Mesendoderm (in vitro differentiated cells): ENCODE results near the gene LTO1.

Experiments used
- DNase-seq: peaks from one replicate; pipeline ENCODE4 v3.0.0; 2013
- H2AK5ac ChIP-seq: 2 replicates; pipeline ENCODE4 v1.6.1; 2013; ENCODE audit warnings: low read length, inconsistent platforms
- H2BK120ac ChIP-seq: 2 replicates; pipeline ENCODE4 v1.6.1; 2013; ENCODE audit warnings: low read depth, mild to moderate bottlenecking, low read length, moderate library complexity, mixed read lengths
- H2BK15ac ChIP-seq: replicated peaks from 2 replicates; pipeline ENCODE4 v1.6.1; 2013; ENCODE audit warnings: low read depth, mild to moderate bottlenecking, moderate library complexity
- H2BK5ac ChIP-seq: 2 replicates; pipeline ENCODE4 v1.6.1; 2013; ENCODE audit warnings: low read length, inconsistent platforms
- H3K18ac ChIP-seq: 2 replicates; pipeline ENCODE4 v1.6.1; 2013; ENCODE audit warnings: mild to moderate bottlenecking, low read length, mixed read lengths
- H3K23ac ChIP-seq: one replicate; pipeline ENCODE4 v1.6.1; 2013; ENCODE audit warnings: low read length
- H3K27ac ChIP-seq: 2 replicates; pipeline ENCODE4 v1.5.1; 2013; ENCODE audit warnings: low read depth, mild to moderate bottlenecking, inconsistent platforms, low read length, moderate library complexity
- H3K27me3 ChIP-seq: 2 replicates; pipeline ENCODE4 v1.6.1; 2013; ENCODE audit warnings: low read length, control low read depth, mild to moderate bottlenecking, inconsistent platforms; ENCODE audit not compliant: insufficient read depth, poor library complexity
- H3K36me3 ChIP-seq: 2 replicates; pipeline ENCODE4 v1.6.1; 2013; ENCODE audit warnings: low read length, inconsistent platforms; ENCODE audit not compliant: control insufficient read depth, insufficient read depth
- H3K4ac ChIP-seq: one replicate; pipeline ENCODE4 v1.6.1; 2013; ENCODE audit warnings: low read depth, mild to moderate bottlenecking, low read length, moderate library complexity
- H3K4me1 ChIP-seq: 2 replicates; pipeline ENCODE4 v1.6.1; 2013; ENCODE audit warnings: low read depth, low read length, inconsistent platforms; ENCODE audit not compliant: control insufficient read depth
- H3K4me2 ChIP-seq: 2 replicates; pipeline ENCODE4 v1.6.1; 2013; ENCODE audit warnings: low read length
- H3K4me3 ChIP-seq: 2 replicates; pipeline ENCODE4 v1.5.1; 2013; ENCODE audit warnings: mild to moderate bottlenecking, low read length
- H3K56ac ChIP-seq: one replicate; pipeline ENCODE4 v1.6.1; 2013; ENCODE audit warnings: low read length
- H3K79me1 ChIP-seq: 2 replicates; pipeline ENCODE4 v1.6.1; 2013; ENCODE audit warnings: low read length, inconsistent platforms
- H3K79me2 ChIP-seq: 2 replicates; pipeline ENCODE4 v1.6.1; 2013; ENCODE audit warnings: mild to moderate bottlenecking, low read length; ENCODE audit not compliant: control insufficient read depth, insufficient read depth
- H3K9ac ChIP-seq: 2 replicates; pipeline ENCODE4 v1.6.1; 2013; ENCODE audit warnings: low read length, inconsistent platforms
- H4K5ac ChIP-seq: one replicate; pipeline ENCODE4 v1.6.1; 2013; ENCODE audit warnings: low read length
- H4K8ac ChIP-seq: one replicate; pipeline ENCODE4 v1.6.1; 2013; ENCODE audit warnings: low read depth, mild to moderate bottlenecking, control low read depth, low read length, moderate library complexity
- WGBS: extraction: QIAGEN DNeasy Blood & Tissue Kit; methylation state at CpG from one replicate; pipeline ENCODE4 v1.1.7; 2013; ENCODE audit warnings: low lambda C conversion rate, missing lambda C conversion rate; ENCODE audit not compliant: insufficient coverage; ENCODE audit errors: extremely low coverage; 5-methylcytosine and 5-hydroxymethylcytosine counted together

The LTO1 gene

DNA sequence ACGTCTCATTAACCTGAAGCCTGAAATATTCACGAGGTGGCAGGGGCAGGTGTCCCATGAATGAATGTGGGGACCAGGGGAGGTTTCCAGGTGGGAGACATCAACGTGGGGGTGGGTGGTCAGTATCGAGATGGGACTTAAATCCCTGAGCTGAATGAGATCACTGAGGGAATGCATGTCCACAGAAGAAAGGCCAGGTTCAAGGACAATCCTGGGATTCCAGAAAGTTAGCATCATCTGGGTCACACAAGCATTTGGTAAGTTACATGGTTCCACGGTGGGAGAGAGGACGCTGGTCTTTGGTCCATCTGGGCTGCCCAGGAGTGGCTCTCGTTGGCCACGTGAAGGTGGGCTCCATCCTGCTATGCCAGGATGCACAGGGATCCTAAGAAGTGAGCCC is 56.9 kb downstream of the LTO1 start:
- H2BK15ac ChIP-seq: no peak overlapping the region
- no peak overlapping the region for H3K4me3 ChIP-seq
- no peaks in the 10 kb centered on the region for H3K4me1 ChIP-seq
- DNase-seq: no peak
- H3K79me2 ChIP-seq: no peaks in the 10 kb centered on the region
- H2AK5ac ChIP-seq: no peak overlapping the region
- H3K4ac ChIP-seq: no peak overlapping the region
- no peak overlapping the region for H3K56ac ChIP-seq
- H3K23ac ChIP-seq: no peak overlapping the region
- H3K9ac ChIP-seq: no peak overlapping the region
- no peak overlapping the region for H2BK120ac ChIP-seq
- no peak overlapping the region for H3K4me2 ChIP-seq
- no peaks in the 10 kb centered on the region for H3K36me3 ChIP-seq
- H4K5ac ChIP-seq: no peak overlapping the region
- H3K79me1 ChIP-seq: no peaks in the 10 kb centered on the region
- H2BK5ac ChIP-seq: no peak overlapping the region
- no CpG with 5 or more reads among the region's 8 CpGs for WGBS
- H3K27me3 ChIP-seq: no peaks in the 10 kb centered on the region
- no peak overlapping the region for H3K27ac ChIP-seq
- H3K18ac ChIP-seq: no peak overlapping the region
- no peak overlapping the region for H4K8ac ChIP-seq

DNA sequence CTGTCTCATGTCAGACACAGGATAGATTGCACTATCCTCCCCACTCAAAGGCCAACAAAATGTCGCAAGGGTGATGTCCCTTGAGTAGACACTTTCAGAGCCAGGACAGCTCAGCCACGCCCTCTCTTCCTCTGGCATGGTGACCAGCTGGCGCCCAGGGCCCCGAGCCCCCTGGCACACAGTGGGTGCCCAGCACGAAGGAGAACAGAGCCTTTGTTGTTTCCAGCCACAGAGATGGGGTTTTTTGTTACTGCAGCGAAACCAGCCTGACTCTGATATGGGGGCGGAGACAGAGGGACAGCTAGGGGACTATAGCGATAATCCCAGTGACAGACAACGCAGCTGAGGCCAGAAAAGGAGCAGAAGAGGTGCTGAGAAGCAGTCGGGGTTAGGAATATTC is 57.5 kb downstream of the LTO1 start:
- Histone ChIP-seq H2AK5ac (no peak overlapping the region), H3K79me2 (no peaks in the 10 kb centered on the region), H4K5ac (no peak overlapping the region), H3K79me1 (no peaks in the 10 kb centered on the region), H3K4me3 (no peak overlapping the region), H3K27me3 (no peaks in the 10 kb centered on the region), H2BK120ac (no peak overlapping the region), H3K18ac (no peak overlapping the region), H3K27ac (no peak overlapping the region), H3K4ac (no peak overlapping the region), H3K4me1 (no peaks in the 10 kb centered on the region), H3K23ac (no peak overlapping the region), H3K56ac (no peak overlapping the region), H2BK15ac (no peak overlapping the region), H4K8ac (no peak overlapping the region), H2BK5ac (no peak overlapping the region), H3K36me3 (no peaks in the 10 kb centered on the region), H3K9ac (no peak overlapping the region), H3K4me2 (no peak overlapping the region)
- no peak for DNase-seq
- no CpG with 5 or more reads among the region's 10 CpGs for WGBS

- Histone ChIP-seq H3K79me2 (no peaks in the 10 kb centered on the region), H3K23ac (no peak overlapping the region), H3K27me3 (no peaks in the 10 kb centered on the region), H3K4me2 (no peak overlapping the region), H2BK15ac (no peak overlapping the region), H4K5ac (no peak overlapping the region), H4K8ac (no peak overlapping the region), H3K79me1 (no peaks in the 10 kb centered on the region), H3K4me3 (no peak overlapping the region), H3K9ac (no peak overlapping the region), H3K56ac (no peak overlapping the region), H3K36me3 (no peaks in the 10 kb centered on the region), H3K27ac (no peak overlapping the region), H2AK5ac (no peak overlapping the region), H2BK5ac (no peak overlapping the region), H2BK120ac (no peak overlapping the region), H3K18ac (no peak overlapping the region), H3K4me1 (no peaks in the 10 kb centered on the region), H3K4ac (no peak overlapping the region)
- no CpG with 5 or more reads among the region's 4 CpGs for WGBS
- DNase-seq: no peak
Observed at GRCh38 chr11:69617220-69617619, 57.9 kb downstream of the LTO1 start.
